GM12801 (cell line): ENCODE data around the gene TTC28.

ENCODE experiments used
- CTCF ChIP-seq: IDR thresholded peaks from one replicate; pipeline ENCODE4 v1.5.1; 2011; ENCODE audit warnings: control low read depth; ENCODE audit not compliant: insufficient read length; ENCODE audit errors: extremely low read depth

Gene TTC28

DNA sequence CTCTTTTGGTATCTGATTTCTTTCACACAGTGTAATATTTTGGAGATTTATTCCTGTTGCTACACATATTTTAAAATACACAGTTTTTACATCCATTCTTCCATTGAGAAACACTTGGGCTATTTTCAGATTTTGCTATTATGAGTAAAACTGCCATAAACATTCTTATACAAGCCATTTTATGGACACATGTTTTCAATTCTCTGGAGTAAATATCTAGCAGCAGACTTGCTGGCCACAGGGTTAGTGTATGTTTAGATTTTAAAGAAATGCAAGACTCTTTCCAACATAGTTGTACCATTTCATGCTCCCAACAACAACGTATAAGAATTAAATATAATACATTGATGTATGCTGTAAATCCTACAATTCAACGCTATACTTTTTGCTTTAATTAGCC is 399.8 kb downstream of the TTC28 start:
- TF ChIP-seq CTCF: no peak

- TF ChIP-seq CTCF: no peak
These were observed 410.4 kb downstream of the TTC28 start for GRCh38 chr22:28269277-28269676.

GRCh38 chr22:28268850-28269249 is 410.8 kb downstream of the TTC28 start:
- no peak for TF ChIP-seq CTCF

GRCh38 chr22:28268171-28268570 is 411.5 kb downstream of the TTC28 start:
- no peak for TF ChIP-seq CTCF

- no peak for TF ChIP-seq CTCF
These were observed 419.0 kb downstream of the TTC28 start for GRCh38 chr22:28260619-28261018.

GRCh38 chr22:28259774-28260312 is 419.8 kb downstream of the TTC28 start:
- TF ChIP-seq CTCF: no peak

DNA sequence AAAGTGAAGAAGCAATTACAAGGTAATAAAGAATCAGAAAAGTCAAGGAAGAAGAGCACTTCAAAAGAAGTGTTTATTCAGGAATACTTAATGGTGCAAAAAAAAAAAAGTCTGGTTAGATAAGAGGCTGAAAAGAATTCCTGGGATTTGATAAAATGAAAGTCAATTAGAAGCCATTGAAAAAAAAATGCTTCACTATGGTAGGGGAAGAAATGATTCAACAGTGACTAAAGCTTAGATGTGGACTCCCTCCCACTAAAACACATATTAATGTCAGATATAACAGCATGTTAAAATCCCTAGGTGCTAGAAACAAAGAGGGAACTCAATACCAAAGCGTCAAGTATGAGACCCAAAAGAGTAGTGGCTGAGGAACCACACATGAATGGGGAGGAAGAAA is 425.2 kb downstream of the TTC28 start:
- TF ChIP-seq CTCF: no peak

DNA sequence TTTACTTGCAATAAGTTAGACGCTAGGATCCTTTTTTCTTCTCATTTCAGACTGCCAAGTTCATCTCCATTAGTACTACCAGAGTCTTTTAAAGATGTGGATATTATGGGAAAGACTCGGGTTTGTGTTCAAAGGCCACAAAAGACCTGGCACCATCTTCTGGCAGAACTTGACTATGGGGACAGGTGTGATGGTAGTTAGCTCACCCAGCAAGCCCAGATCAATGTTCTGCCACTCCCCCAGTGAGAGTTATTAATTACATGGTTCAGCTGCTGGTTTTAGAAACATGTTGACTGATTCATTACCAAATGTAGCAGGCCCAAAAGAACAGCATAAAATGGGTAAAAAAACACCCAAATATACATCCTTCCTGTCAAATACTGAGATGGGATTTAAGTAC is 427.1 kb downstream of the TTC28 start:
- no peak for TF ChIP-seq CTCF
